ENCODE measurements around the gene FBXL17.

DNA sequence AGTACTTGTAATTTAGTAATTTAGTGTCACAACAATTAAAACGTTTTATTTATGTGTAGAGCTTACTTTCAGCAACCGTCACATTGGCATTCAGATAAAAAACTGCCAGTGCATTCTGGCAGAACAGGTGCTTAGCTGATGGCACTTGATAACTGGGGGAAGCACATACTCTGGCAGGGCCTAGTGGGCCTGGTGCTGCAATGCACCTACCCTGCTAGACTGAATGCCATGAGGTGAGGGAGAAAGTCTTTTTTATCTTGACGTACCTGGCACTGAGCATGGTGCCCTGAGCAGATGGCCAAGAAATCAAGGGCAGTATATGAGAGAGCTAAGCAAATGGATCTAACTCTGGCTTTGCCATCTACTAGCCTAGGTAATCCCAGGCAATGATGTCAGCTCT lies 430.6 kb downstream of the FBXL17 start:
- TF ChIP-seq, protein P1, sequence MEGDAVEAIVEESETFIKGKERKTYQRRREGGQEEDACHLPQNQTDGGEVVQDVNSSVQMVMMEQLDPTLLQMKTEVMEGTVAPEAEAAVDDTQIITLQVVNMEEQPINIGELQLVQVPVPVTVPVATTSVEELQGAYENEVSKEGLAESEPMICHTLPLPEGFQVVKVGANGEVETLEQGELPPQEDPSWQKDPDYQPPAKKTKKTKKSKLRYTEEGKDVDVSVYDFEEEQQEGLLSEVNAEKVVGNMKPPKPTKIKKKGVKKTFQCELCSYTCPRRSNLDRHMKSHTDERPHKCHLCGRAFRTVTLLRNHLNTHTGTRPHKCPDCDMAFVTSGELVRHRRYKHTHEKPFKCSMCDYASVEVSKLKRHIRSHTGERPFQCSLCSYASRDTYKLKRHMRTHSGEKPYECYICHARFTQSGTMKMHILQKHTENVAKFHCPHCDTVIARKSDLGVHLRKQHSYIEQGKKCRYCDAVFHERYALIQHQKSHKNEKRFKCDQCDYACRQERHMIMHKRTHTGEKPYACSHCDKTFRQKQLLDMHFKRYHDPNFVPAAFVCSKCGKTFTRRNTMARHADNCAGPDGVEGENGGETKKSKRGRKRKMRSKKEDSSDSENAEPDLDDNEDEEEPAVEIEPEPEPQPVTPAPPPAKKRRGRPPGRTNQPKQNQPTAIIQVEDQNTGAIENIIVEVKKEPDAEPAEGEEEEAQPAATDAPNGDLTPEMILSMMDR (IDR thresholded peaks at IDR 0.05) = no peak
- TF ChIP-seq POLR2A (IDR thresholded peaks at IDR 0.05) = no peak
